GM19438 (cell line): ENCODE data around the gene TRMU.

Source experiments
- ATAC-seq: cut with Tn5 transposase; IDR thresholded peaks from one replicate; pipeline ENCODE4 v1.9.1; 2021; ENCODE audit warnings: low read depth; ENCODE audit not compliant: unreplicated experiment

TRMU gene

GRCh38 chr22:46335201-46336118, at the start of gene TRMU:
Gene TRMU (plus strand): TSS chr22:46335714. CDS start chr22:46335765, 51 bp downstream.
- ATAC-seq = peak; percentile 80

- no peak for ATAC-seq
Measured at GRCh38 chr22:46286006-46286405, 49.5 kb upstream of the TRMU start.

- no peak for ATAC-seq
Measured at GRCh38 chr22:46286941-46287872, 48.3 kb upstream of the TRMU start.

GRCh38 chr22:46287873-46288751, 47.4 kb upstream of the TRMU start:
- peak; percentile 73 for ATAC-seq

GRCh38 chr22:46288846-46289243, 46.7 kb upstream of the TRMU start:
- ATAC-seq = no peak

GRCh38 chr22:46289244-46289891, 46.1 kb upstream of the TRMU start:
- no peak for ATAC-seq

GRCh38 chr22:46290121-46290842, 45.2 kb upstream of the TRMU start:
- no peak for ATAC-seq

- no peak for ATAC-seq
Measured at GRCh38 chr22:46290843-46291785, 44.4 kb upstream of the TRMU start.

GRCh38 chr22:46292173-46292572, 43.3 kb upstream of the TRMU start:
- no peak for ATAC-seq

- no peak for ATAC-seq
Measured at GRCh38 chr22:46292732-46293131, 42.8 kb upstream of the TRMU start.

GRCh38 chr22:46293577-46294260, 41.8 kb upstream of the TRMU start:
- no peak for ATAC-seq

GRCh38 chr22:46294784-46295183, 40.7 kb upstream of the TRMU start:
- ATAC-seq = no peak

GRCh38 chr22:46295277-46295971, 40.1 kb upstream of the TRMU start:
- ATAC-seq = no peak

- peak; percentile 88 for ATAC-seq
Measured at GRCh38 chr22:46296257-46297150, 39.0 kb upstream of the TRMU start, which contains the start of gene GTSE1. Gene GTSE1 (plus strand): TSS chr22:46296870. CDS start chr22:46297401, 531 bp downstream.

- peak; percentile 1 for ATAC-seq
Measured at GRCh38 chr22:46297151-46297812, 38.2 kb upstream of the TRMU start.
